ENCODE measurements around the gene MIDN. TPM values are rescaled to one million over a fixed set of nuclear protein-coding genes. Genes with fewer than 3 reads are reported as not detected.

The MIDN gene
- total RNA-seq, 3 donors from 2014 or later: 13.8 to 28.5 (median 22.4) TPM

- H3K4me1 ChIP-seq: peaks cover 36 to 59% of the 10 kb centered on the region in 2 donors
- H3K4me3 ChIP-seq: no peak overlapping the region
- TF ChIP-seq POLR2AphosphoS5 (IDR thresholded peaks at IDR 0.05) (no peak), CTCF (IDR thresholded peaks at IDR 0.05) (no peak), POLR2A (IDR thresholded peaks at IDR 0.05) (no peak)
- intact Hi-C loops (cut with DNase I; ENCODE audit: low total_unique reads): loop anchor here (10.0 kb wide), 2 partner anchors 131 to 171 kb away; partner anchors contain the start of genes DAZAP1 and GAMT
- DNase-seq (ENCODE audit: low spot score in 2 of 2): no peak
- no peaks in the 10 kb centered on the region for H3K9me3 ChIP-seq
- H3K36me3 ChIP-seq: peaks cover 5% of the 10 kb centered on the region
- H3K27me3 ChIP-seq: no peaks in the 10 kb centered on the region
- peak overlapping the region; percentile 94 to 99 for H3K27ac ChIP-seq
Observed at GRCh38 chr19:1273263-1274041, 25.1 kb downstream of the MIDN start.

GRCh38 chr19:1274081-1274851 lies 25.9 kb downstream of the MIDN start:
- Histone ChIP-seq H3K36me3 (peaks cover 5% of the 10 kb centered on the region), H3K9me3 (no peaks in the 10 kb centered on the region), H3K4me3 (peak overlapping the region; percentile 69 to 87 (median 79)), H3K27ac (peak overlapping the region; percentile 94 to 99), H3K4me1 (peaks cover 36 to 55% of the 10 kb centered on the region in 2 donors), H3K27me3 (no peaks in the 10 kb centered on the region)
- no peak for TF ChIP-seq CTCF (IDR thresholded peaks at IDR 0.05)
- DNase-seq (ENCODE audit: low spot score in 2 of 2): no peak
- intact Hi-C loops (cut with DNase I; ENCODE audit: low total_unique reads): loop anchor here (10.0 kb wide), 2 partner anchors 131 to 171 kb away; partner anchors contain the start of genes DAZAP1 and GAMT

DNA sequence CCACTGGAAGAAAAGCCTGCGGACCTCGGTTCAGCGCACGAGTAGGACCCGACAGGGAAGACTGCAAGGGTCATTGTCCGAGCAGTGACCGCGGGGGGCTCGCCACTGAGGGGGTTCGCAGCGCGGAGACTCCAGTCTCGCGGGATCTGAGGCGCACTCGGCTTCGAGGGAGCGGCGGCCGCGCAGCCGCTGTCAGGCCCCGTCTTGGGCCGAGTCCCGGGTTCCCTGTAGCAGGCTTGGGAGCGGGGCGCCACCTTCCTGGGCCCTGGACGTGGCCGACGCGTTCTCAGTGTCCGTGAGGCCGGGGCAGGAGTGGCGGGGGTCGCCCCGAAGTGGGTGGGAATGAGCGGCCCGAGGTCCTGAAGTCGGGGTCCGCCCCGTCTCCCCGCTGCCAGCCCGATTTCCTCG lies 26.5 kb downstream of the MIDN start:
- H3K4me1 ChIP-seq: peaks cover 36 to 55% of the 10 kb centered on the region in 2 donors
- H3K9me3 ChIP-seq: no peaks in the 10 kb centered on the region
- H3K36me3 ChIP-seq: peaks cover 5% of the 10 kb centered on the region
- H3K27me3 ChIP-seq: no peaks in the 10 kb centered on the region
- peak overlapping the region; percentile 69 to 87 (median 79) for H3K4me3 ChIP-seq
- H3K27ac ChIP-seq: peak overlapping the region; percentile 94 to 99
- intact Hi-C loops (cut with DNase I; ENCODE audit: low total_unique reads): loop anchor here (10.0 kb wide), 2 partner anchors 130 to 170 kb away; partner anchors contain the start of genes DAZAP1 and GAMT
- DNase-seq (ENCODE audit: low spot score in 2 of 2): no peak
- TF ChIP-seq POLR2A (IDR thresholded peaks at IDR 0.05): no peak

GRCh38 chr19:1275260-1275975 lies 27.0 kb downstream of the MIDN start, which contains the start of gene FAM174C:
TSS of gene FAM174C (plus strand) at chr19:1275530. CDS start at chr19:1275550, 20 bp downstream.
- intact Hi-C loops (cut with DNase I; ENCODE audit: low total_unique reads): loop anchor here (10.0 kb wide), 2 partner anchors 129 to 169 kb away; partner anchors contain the start of genes DAZAP1 and GAMT
- Histone ChIP-seq H3K9me3 (no peaks in the 10 kb centered on the region), H3K27me3 (no peaks in the 10 kb centered on the region), H3K27ac (peak within 1 kb of the TSS; percentile 94 to 99), H3K4me1 (peaks cover 34 to 49% of the 10 kb centered on the region in 2 donors), H3K36me3 (peaks cover 5% of the 10 kb centered on the region), H3K4me3 (peak within 1 kb of the TSS; percentile 69 to 87 (median 79))
- peak; percentile 94 to 98 for DNase-seq (ENCODE audit: low spot score in 2 of 2)
- peak in 1 of 3 donors; percentile 13 for TF ChIP-seq CTCF (IDR thresholded peaks at IDR 0.05)
- peak; percentile 44 for TF ChIP-seq POLR2A (IDR thresholded peaks at IDR 0.05)
- TF ChIP-seq POLR2AphosphoS5 (IDR thresholded peaks at IDR 0.05): peak; percentile 14 to 55 (median 53)

All from breast epithelium (tissue), 4 donors.